ENCODE results near the gene MVB12A. TPM values are rescaled to one million over a fixed set of nuclear protein-coding genes. Genes with fewer than 3 reads are reported as not detected.

The MVB12A gene
- total RNA-seq, 1 donor from 2014 or later: 61.2 TPM

DNA sequence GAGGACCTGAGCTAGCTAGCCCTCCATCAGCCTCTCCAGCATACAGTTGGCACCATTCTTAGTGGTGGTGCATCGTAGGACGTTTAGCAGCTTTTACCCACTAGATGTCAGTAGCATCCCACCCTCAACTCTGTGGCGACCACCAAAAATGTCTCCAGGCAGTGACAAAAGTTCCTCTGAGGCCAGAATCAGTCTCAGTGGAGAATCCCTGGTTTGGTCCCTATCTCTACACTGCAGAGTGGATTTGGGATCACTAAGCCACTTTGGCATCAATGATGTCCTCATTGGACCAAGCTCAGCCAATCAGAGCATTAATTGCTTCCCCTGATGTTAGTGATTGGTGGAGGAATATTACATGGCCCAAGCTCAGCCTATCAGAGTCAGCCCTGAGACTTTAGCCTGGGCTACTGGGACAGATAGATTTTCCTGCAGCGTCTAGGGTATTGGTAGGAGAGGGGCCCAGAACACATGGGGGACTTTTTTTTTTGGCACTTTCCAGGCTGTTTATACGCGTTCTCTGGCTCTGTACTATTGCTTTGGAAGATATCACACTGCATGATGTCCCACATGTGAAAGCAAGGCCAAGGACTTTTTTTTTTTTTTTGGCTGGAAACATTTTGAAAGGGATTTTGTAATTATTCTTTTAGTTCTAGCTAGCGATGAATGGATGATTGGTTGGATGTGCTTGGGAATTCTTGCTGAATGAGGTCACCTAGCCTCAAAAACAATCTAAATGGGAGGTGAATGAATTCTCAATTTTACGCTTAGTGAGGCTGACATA lies 21.6 kb downstream of the MVB12A start:
- DNase-seq (ENCODE audit: low spot score): no peak

DNA sequence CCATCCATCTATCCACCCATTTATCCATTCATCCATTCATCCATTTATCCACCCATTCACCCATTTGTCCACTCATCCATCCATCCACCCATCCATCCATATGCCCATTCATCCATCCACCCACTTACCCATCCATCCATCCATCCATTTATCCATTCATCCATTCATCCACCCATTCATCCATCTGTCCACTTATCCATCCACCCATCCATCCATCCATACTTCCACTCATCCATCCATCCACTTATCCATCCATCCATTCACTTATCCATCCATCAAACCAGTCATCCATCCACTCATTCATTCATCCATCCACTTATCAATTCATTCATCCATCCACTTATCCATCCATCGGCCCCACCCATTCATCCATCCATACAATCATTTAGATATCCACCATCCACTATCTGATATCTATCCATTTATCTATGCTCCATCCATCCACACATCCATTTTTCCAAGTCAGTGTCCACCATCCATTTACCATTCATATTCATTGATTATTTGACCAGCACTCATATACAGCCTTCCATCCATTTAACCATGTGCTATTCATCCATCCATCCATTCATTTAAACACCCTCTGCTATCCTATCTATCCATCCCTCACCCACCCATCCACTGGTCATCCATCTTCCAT lies 25.8 kb downstream of the MVB12A start:
- DNase-seq (ENCODE audit: low spot score): no peak

DNA sequence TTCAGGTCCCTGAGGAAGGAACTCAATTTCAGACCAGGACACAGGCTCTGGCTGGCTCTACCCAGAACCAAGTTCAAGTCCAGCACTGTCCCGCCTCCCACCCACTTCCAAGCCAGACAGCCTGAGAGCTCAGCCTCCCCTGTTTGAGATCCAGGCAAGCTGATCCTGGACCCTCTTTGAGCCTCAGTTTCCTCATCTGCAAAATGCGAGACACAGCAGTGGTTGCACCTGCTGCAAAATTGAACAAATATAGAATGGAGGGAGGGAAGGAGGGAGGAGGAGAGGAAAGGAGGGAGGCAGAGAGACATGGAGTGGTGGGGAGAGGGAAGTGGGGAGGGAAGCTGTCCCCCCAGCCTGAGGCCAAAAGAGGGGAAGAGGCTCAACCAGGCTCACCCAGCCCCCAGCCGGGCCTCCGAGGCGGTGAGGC lies 27.9 kb downstream of the MVB12A start:
- no peak for DNase-seq (ENCODE audit: low spot score)

DNA sequence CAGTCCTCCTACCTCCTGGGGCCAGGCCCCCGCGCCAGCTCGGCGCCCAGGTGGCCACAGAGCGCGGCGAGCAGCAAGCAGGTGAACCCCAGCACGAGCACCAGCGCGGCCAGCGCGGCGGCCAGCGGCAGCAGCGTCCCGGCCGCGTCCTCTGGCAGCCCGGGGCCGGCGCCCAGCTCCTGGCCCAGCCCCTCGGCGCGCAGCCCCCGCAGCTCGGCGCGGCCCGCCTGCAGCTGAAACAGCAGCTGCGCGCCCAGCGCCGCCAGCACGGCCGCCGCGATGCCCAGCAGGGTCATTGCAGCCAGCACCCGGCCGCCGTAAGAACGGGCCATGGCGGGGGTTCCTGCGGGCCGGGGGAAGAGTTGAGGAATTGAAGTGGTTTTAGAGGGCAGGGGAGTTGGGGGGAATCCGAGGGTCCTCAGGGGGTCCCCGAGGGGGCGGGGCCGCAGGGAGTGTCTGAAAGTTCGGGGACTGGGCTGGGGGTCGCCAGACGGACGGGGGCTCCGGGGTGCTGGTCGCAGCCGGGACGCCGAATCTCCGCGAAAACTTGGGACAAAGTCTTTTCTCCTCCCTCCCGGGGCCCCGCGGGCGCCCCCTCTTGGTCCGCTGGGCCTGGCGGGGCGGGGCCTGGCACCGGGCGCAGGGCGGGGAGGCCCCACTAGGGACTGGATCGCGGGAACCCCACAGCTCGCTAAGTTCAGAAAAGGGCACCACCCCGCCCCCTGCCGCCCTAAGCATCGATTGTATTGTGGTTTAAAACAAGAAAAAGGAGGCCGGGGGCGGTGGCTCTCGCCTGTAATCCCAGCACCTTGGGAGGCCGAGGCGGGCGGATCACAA lies 28.5 kb downstream of the MVB12A start, which contains the start of gene TMEM221:
Gene TMEM221 (minus strand): TSS at position 538 of the 837 bp plus-strand sequence. CDS start 206 bp downstream, at position 332.
- DNase-seq (ENCODE audit: low spot score): no peak

DNA sequence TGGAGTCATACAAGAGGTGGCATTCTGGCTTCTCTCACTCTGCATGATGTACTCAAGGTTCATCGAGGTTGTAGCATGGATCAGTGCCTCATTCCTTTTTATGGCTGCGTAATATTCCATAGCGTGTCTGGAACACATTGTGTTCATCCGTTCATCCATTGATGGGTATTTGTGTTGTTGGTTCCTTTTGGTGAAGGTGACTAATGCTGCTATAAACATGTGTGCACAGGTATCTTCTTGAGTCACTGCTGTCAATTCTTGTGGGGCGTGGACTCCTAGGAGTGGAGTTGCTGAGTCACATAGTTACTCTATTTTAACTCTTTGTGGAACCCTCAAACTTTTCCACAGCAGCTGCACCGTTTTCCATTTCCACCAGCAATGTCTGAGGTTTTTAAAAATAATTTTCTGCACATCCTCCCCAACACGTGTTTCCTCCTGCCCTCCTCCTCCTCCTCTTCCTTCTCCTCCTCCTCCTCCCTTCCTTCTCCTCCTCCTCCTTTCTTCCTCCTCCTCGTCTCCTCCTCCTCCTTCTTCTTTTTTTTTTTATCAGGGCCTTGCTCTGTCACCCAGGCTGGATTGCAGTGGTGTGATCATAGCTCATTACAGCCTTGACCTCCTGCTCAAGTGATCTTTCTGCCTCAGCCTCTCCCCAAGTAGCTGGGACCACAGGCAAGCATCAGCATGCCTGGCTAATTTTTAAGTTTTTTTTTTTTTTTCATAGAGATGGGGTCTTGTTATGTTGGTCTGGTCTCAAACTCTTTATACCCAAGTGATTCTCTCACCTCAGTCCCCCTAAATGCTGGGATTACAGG lies 30.6 kb downstream of the MVB12A start:
- DNase-seq (ENCODE audit: low spot score): no peak

DNA sequence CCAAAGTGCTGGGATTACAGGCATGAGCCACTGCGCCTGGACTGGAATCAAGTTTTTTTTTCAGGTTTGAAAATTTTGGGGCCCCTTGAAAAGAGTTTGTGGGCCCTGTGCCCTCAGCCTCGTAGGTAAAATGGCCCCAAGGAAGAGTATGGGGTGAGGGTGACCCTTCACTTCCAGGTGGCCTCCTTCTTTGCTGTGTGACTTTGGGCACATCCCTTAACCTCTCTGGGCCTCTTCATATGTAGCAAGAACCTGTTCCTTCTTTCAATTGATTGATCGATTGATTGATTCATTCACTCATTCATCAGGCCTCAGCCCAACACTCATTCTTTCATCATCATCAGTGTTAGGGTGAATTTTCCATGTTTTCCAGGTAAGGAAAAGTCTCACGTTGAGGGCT lies 32.0 kb downstream of the MVB12A start:
- DNase-seq (ENCODE audit: low spot score): no peak

DNA sequence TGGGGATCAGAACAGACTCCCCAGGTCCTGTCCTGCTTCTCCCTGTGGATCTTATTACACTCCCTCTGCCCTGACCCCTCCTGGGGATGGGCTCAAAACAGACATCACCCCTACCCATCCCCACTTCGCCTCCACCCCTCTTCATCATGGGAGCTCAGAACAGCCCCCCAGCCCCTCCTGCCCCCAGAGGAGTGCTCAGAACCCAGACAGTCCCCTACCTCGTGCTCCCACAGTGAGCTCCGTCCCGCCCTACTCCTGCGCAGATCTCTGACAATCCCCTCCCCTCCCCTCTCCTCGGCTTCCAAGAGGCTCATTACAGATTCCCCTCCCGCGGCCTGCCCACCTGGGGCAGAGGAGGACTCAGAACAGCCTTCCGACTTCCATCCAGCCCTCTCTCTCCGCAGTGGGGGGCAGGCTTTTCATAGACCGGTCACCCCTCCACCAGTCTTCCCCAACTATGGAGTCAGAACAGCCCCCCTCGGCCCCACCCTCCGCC lies 34.8 kb downstream of the MVB12A start:
- no peak for DNase-seq (ENCODE audit: low spot score)

DNA sequence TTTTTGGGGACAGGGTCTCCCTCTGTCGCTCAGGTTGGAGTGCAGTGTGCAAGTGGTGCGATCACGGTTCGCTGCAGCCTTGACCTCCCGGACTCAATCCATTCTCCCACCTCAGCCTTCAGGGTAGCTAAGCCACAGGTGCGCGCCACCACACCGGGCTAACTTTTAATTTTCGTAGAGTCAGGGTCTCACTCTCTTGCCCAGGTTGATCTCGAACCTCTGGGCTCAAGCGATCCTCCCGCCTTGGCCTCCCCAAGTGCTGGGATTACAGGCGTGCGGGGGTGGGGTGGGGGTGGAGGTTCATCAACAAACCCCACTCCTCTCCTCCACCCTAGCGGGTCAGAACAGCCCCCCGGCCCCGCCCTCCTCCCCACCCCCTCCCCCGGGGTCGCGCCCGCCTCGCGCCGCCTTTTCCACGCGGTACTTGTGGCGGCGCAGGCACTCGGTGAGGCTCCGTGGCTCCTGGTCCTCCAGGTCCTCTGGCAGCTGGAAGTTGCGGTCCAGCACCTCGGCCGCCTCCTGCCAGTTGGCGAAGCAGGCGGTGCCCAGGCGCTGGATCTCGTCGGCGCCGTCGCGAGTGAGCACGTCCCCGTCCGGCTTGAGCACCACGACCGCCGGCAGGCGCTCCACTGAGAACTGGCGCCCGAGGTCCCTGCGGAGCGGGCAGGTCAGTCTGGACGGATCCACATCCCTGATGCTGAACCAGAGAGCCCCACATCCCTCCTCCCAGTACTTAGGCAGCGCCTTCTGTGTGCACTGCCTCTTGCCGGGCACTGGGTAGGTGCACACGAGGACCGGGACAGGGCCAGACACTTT lies 35.7 kb downstream of the MVB12A start:
- no peak for DNase-seq (ENCODE audit: low spot score)

DNA sequence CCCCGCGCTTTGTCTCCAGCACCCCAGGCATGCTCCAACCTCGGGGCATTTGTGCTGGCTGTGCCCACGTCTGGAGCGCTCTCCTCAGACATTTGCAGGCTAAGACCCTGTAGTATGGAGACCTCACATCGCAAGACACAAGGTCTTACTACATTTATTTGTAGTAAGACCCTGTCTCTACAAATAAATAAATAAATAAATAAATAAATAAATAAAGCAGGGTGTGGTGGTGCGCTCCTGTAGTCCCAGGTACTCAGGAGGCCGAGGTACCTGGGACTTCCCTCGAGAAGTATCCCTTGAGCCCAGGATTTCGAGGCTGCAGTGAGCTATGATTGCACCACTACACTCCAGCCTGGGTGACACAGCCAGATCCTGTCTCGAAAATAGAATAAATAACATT lies 36.3 kb downstream of the MVB12A start:
- DNase-seq (ENCODE audit: low spot score): no peak

DNA sequence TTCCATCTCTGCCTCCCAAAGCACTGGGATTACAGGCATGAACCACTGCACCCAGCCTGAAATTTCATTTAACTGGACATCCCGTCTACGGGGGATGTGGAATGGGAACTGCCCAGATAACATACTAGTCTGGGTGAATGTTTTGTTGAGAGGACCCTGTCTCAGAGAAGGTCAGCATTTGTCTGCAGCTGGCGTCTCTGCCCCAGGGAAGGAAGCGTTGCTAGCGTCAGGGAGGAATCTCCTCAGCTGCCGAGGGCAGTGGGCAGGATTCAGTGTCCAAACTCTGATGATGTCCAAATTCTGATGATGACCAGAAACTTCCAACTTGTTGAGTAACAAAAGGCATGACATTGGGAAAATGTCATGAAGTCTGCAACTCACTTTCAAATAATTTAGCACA lies 37.8 kb downstream of the MVB12A start:
- no peak for DNase-seq (ENCODE audit: low spot score)

DNA sequence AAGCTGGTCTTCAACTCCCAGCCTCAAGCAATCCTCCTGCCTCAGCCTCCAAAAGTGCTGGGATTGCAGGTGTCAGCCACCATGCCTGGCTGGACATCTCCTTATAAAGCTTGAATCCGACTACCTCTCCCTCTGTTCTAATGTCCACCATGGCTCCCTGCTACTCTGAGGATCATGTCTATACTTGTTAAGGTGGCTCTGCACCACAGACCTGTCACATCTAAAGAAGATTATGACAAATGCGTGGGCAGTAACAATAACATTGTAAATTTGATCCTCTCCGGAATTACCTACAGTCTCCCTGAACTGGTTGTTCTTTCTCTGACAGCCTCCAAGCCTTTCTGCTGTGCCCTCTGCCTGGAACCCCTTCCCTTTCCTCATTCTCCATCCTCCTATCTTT lies 39.1 kb downstream of the MVB12A start:
- DNase-seq (ENCODE audit: low spot score): no peak

DNA sequence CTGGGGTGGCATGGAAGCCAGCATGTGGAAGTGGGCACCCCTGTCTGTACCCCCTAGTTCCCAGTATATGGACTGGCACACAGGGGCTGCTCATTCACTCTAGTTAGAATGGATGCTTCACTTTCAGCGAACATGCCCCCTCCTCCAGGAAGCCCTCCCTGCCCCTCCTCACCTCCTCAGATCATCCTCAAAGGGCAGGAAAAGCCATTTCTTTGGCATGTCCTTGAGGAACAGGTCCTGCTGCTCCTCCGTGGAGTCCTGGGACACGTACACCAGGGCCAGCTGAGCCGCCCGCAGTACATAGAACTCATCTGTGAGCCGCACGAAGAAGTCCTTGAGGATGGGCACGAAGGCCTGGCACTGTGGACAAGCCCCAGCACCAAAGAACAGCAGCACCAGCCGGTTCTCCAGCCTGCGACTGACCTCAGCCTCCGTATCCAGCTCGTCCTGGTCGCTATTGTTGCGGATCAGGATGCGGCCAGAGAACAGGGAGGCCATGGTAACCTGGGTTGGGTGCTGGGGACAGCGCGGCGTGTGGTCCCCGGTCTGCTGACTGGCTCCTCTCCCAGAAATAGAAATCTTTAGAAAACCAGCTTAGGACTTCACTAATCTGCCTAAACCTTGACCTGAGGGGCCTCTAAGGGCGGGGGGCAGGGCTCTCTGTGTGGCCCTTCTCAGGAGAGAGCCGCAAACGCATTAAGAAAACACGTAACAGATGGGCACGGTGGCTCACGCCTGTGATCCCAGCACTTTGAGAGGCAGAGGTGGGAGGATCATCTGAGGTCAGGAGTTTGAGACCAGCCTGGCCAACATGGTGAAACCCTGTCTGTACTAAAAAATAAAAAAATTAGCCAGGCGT lies 40.8 kb downstream of the MVB12A start, which contains the start of gene NXNL1:
Gene NXNL1 (minus strand): TSS at position 555 of the 859 bp plus-strand sequence. CDS start 57 bp downstream, at position 498.
- DNase-seq (ENCODE audit: low spot score): no peak

DNA sequence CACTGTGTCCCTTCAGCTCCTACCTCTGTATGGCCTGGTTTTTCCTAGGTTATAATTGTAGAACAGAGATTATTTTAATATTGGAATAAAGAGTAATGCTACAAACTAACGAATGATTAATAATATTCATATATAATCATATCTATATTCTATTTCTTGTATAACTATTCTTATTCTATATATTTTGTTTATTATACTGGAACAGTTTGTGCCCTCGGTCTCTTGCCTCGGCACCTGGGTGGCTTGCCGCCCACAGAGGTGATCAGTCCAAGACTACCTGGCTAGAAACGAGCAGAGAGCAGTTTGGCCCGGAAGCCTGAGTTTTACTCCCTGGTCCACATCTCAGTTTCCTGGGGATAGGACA lies 46.6 kb downstream of the MVB12A start:
- DNase-seq (ENCODE audit: low spot score): no peak

DNA sequence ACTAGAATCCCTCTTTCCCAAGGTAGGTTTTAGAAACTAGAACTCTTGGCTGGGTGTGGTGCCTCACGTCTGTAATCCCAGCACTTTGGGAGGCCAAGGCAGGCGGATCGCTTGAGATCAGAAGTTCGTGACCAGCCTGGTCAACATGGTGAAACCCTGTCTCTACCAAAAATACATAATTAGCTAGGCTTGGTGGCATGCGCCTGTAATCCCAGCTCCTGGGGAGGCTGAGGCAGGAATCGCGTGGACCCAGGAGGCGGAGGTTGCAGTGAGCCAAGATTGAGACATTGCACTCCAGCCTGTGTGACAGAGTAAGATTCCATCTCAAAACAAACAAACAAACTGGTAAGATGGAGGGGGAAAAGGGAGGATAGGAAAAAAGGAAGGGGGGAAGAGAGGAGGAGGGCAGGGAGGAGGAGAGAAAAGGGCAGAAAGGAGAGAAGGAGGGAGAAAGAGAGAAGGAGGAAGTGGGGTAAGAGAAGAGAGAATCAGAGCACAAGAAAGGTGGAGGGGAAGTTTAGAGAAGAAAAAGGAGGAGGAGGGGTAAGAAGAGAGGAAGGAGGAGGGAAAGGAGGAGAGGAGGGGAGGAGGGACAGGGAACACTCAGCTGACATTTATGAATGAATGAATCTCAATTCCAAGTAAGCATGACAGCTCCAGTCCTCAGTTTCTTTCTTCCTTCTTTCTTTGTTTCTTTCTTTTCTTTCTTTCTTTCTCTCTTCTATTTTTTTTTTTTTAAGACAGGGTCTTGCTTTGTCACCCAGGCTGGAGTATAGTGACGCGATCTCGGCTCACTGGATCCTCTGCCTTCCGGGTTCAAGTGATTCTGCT lies 47.8 kb downstream of the MVB12A start:
- DNase-seq (ENCODE audit: low spot score): no peak

DNA sequence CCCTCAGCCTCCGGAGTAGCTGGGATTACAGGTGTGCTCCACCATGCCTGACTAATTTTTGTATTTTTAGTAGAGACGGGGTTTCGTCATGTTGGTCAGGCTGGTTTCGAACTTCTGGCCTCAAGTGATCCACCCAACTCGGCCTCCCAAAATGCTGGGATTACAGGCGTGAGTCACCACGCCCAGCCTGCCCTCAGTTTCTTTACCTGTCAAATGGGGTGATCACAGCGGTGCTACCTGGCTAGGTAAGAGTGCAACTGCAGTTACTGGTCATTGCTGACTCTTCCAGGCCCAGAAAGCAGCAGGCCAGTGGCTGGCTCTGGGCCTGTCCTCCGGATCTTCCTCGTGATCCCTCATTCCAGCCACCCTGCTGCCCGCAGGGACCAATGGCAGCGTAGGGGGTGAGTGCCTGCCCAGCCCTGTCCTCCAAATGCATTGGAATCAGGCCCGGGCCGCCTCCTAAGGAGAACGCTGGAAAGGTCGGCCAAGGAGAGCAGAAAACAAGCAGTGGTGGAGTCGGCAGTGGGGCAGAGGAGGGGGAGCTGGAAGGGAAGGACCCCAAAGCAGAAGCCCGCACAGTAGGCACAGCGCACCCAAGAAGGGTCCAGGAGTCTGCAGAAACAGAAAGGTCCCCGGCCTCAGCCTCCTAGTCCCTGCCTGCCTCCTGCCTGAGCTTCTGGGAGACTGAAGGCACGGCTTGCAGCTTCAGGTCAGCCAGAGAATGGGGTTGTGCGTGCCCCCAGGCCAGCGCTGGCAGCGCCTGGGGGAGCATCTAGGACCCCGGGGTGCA lies 48.6 kb downstream of the MVB12A start:
- DNase-seq (ENCODE audit: low spot score): no peak

DNA sequence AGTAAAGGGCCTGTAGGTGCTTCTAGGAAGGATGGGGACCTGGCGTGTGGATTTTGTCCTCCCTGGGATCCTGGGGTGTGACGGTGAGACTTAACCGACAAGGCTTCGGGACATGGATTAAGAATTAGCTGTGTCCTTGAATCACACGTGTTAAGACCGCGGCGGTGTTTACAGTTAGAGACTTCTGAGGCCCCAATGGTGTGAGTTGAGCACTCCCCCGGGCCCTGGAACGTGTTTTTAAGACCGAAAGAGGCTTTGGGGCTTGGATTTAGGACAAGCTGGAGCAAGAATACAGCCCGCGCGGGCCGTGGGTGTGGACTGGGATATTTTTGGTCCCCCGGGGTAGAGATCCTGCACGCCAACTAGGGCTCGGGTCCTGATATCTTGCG lies 49.2 kb downstream of the MVB12A start:
- DNase-seq (ENCODE audit: low spot score): no peak

DNA sequence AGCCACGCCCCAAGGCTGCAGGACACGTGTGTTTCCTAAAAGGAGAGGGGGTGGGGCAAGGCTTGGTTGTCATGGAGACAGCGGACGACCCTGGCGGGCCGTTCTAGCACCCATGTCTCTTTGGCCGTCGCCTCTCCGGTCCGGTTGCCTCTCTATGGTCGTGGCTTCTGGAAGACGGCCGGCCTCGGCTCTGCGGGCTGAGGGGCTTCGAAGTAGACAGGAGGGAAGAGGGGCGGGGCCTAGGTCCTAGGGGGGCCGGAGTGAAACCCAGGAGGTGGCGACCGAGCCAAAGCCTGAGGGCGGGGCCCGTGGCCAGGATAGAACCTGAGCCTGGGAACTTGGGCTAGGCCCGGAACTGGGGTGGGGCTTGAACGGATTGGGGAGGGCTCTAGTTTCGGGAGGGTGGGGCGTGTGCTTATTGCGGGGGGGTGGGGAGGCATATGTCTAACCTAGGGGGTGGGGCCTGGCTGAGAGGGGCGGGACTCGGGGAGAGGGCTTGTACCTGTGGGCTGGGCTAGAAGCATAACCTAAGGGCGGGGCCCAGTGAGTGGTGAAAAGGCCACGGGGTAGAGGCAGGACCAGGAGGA lies 49.7 kb downstream of the MVB12A start:
- peak; percentile 94 for DNase-seq (ENCODE audit: low spot score)
